ENCODE measurements around the gene DUT.
A peak's percentile ranks its signal among the peaks of the same experiment; 100 is the strongest.

DUT gene

DNA sequence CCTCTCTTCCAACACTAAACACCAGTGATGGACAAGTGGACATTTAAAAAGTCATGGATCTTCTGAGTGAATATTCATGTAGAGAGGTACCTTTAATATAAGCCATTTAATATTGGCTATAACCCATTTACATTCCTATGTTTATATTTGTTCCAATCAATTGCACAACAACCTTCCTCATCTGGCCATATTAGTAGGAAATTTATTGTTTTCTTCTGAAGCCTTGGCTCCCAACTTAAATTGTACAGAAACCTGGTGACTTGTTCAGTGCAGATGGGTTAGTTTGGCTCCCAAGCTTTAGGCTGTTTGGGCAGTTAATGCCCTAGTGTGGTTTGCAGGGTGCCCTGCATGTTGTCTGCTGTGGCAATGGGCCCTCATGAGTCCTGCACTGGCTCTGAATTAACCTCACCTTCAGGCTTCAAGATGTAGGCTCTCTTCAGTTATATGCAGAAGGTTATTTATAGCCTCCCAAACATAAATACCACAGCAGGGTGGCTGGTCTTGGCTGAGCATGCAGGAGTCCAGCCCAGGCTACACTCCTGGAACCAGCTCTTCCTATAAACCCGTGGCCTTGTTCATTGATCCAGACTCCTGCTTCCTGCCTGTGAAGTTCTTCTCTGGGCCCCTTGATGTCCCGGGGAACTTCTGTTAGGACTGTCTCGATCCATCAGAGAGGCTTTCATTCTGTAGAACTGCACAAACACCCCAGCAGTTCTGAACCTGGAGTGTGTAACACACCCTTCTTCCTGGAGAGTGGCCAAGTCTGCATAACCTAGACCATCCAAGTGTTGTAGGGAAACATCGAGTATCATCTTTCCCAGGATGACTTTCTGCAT is 57.0 kb downstream of the DUT start:
- Histone ChIP-seq H3K4me1 (ENCODE audit: insufficient read depth, poor library complexity, severe bottlenecking) (peaks cover 11% of the 10 kb centered on the region), H3K27me3 (ENCODE audit: insufficient read depth, poor library complexity, severe bottlenecking) (no peaks in the 10 kb centered on the region), H3K27ac (ENCODE audit: poor library complexity, severe bottlenecking) (no peak overlapping the region), H3K9me3 (ENCODE audit: severe bottlenecking) (no peaks in the 10 kb centered on the region), H3K4me3 (ENCODE audit: severe bottlenecking) (no peak overlapping the region), H3K36me3 (ENCODE audit: low read depth) (no peaks in the 10 kb centered on the region)
- DNase-seq (ENCODE audit: low spot score) (no peak), ATAC-seq (ENCODE audit: low read depth) (peak; percentile 11; the same call in 1 of the 3 replicates)
- TF ChIP-seq, protein P1, sequence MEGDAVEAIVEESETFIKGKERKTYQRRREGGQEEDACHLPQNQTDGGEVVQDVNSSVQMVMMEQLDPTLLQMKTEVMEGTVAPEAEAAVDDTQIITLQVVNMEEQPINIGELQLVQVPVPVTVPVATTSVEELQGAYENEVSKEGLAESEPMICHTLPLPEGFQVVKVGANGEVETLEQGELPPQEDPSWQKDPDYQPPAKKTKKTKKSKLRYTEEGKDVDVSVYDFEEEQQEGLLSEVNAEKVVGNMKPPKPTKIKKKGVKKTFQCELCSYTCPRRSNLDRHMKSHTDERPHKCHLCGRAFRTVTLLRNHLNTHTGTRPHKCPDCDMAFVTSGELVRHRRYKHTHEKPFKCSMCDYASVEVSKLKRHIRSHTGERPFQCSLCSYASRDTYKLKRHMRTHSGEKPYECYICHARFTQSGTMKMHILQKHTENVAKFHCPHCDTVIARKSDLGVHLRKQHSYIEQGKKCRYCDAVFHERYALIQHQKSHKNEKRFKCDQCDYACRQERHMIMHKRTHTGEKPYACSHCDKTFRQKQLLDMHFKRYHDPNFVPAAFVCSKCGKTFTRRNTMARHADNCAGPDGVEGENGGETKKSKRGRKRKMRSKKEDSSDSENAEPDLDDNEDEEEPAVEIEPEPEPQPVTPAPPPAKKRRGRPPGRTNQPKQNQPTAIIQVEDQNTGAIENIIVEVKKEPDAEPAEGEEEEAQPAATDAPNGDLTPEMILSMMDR (IDR thresholded peaks at IDR 0.05; ENCODE audit: poor library complexity, severe bottlenecking): no peak

DNA sequence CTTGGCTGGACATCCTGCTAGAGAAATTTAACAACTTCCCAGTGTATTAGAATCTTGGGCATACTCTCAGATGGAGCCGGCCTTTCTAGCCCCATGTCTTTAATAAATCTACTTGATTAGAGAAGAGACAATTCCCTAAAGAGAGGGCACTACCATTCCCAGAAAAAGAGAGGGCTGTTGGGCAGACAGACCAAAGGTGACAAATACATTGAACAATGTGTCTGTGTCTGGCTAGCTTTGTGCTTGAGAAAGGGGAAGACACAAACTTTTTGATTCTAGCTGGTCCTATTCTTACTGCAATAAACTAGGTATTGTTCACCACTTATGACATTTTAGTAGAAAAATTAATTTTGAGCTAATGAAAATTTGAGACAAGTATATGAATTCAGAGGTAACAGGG is 57.7 kb downstream of the DUT start:
- Histone ChIP-seq H3K27me3 (ENCODE audit: insufficient read depth, poor library complexity, severe bottlenecking) (no peaks in the 10 kb centered on the region), H3K4me1 (ENCODE audit: insufficient read depth, poor library complexity, severe bottlenecking) (peaks cover 11% of the 10 kb centered on the region), H3K9me3 (ENCODE audit: severe bottlenecking) (no peaks in the 10 kb centered on the region), H3K27ac (ENCODE audit: poor library complexity, severe bottlenecking) (no peak overlapping the region), H3K36me3 (ENCODE audit: low read depth) (no peaks in the 10 kb centered on the region), H3K4me3 (ENCODE audit: severe bottlenecking) (no peak overlapping the region)
- DNase-seq (ENCODE audit: low spot score) (no peak), ATAC-seq (ENCODE audit: low read depth) (no peak)
- TF ChIP-seq, protein P1 (IDR thresholded peaks at IDR 0.05; ENCODE audit: poor library complexity, severe bottlenecking): no peak

DNA sequence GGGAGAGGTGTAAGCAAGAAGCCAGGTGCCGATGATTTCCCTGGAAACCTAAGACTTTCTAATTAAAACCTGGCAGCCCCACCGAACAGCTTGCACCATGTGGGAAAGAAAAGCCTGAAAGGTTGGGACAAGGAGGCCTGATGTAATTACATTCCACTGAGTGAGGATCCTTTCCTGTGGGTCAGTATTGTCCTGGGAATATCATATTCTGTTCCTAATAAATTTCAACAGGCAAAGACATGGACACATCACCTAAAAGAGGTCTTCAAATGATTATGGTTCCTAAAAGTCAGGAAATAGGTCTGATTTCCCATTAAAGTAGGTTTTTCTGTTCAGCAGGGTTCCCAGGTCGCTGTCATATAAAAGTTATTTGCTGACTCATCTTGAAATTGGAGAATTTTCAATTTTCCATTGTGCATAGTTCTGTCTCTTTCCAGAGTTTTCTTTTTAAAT is 58.5 kb downstream of the DUT start:
- Histone ChIP-seq H3K27ac (ENCODE audit: poor library complexity, severe bottlenecking) (peak overlapping the region; percentile 8), H3K9me3 (ENCODE audit: severe bottlenecking) (no peaks in the 10 kb centered on the region), H3K4me3 (ENCODE audit: severe bottlenecking) (no peak overlapping the region), H3K4me1 (ENCODE audit: insufficient read depth, poor library complexity, severe bottlenecking) (peaks cover 11% of the 10 kb centered on the region), H3K36me3 (ENCODE audit: low read depth) (no peaks in the 10 kb centered on the region), H3K27me3 (ENCODE audit: insufficient read depth, poor library complexity, severe bottlenecking) (no peaks in the 10 kb centered on the region)
- TF ChIP-seq, protein P1 (IDR thresholded peaks at IDR 0.05; ENCODE audit: poor library complexity, severe bottlenecking): no peak
- no peak for DNase-seq (ENCODE audit: low spot score)
- peak; percentile 47; the same call in 2 of the 3 replicates for ATAC-seq (ENCODE audit: low read depth)

DNA sequence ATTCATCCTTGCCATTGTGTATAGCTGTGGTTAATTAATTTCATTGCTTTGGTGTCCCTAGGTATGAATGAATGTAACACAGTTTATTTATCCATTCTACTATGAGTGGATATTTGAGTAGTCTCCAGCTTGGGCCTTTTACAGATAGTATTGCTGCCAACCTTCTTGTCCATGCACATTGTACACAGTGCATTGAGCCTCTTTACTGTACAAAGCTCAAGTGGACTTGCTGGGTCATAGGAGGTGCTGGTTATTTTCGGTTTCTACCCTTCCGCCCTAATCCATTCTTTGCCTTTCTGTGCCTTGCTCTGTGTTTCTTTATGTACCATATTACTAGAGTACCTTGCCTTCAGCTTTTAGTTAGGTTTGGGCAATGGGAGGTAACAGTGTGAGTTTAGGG is 60.7 kb downstream of the DUT start:
- TF ChIP-seq, protein P1 (IDR thresholded peaks at IDR 0.05; ENCODE audit: poor library complexity, severe bottlenecking): no peak
- Histone ChIP-seq H3K27me3 (ENCODE audit: insufficient read depth, poor library complexity, severe bottlenecking) (no peaks in the 10 kb centered on the region), H3K9me3 (ENCODE audit: severe bottlenecking) (no peaks in the 10 kb centered on the region), H3K27ac (ENCODE audit: poor library complexity, severe bottlenecking) (no peak overlapping the region), H3K4me1 (ENCODE audit: insufficient read depth, poor library complexity, severe bottlenecking) (peaks cover 11% of the 10 kb centered on the region), H3K36me3 (ENCODE audit: low read depth) (no peaks in the 10 kb centered on the region), H3K4me3 (ENCODE audit: severe bottlenecking) (no peak overlapping the region)
- DNase-seq (ENCODE audit: low spot score) (no peak), ATAC-seq (ENCODE audit: low read depth) (no peak)

DNA sequence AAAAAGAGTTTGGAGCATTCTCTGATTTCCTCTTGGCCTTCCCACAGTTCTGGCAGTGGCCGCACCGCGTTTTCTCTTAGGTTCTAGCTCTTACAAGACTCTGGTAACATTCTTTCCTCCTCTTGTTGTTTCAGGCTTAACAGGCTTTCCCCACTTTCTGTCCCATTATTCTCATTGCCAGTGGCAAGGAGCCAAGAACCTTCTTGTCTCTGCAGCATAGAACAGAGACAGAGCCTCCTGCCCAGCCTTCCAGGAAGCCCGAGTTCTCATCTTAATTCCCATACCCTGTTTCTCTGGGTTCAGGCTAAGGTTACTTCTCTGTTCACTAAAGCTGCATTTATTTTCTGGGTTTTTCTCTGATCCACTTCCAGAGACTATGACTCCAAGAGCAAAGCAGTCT is 61.1 kb downstream of the DUT start:
- ATAC-seq (ENCODE audit: low read depth): no peak
- no peaks in the 10 kb centered on the region for H3K9me3 ChIP-seq (ENCODE audit: severe bottlenecking)

More for the DNA sequence above, 61.1 kb downstream of the DUT start:
- Histone ChIP-seq H3K4me3 (ENCODE audit: severe bottlenecking) (no peak overlapping the region), H3K4me1 (ENCODE audit: insufficient read depth, poor library complexity, severe bottlenecking) (peaks cover 11% of the 10 kb centered on the region), H3K27me3 (ENCODE audit: insufficient read depth, poor library complexity, severe bottlenecking) (no peaks in the 10 kb centered on the region), H3K36me3 (ENCODE audit: low read depth) (no peaks in the 10 kb centered on the region), H3K27ac (ENCODE audit: poor library complexity, severe bottlenecking) (no peak overlapping the region)
- no peak for DNase-seq (ENCODE audit: low spot score)
- TF ChIP-seq, protein P1 (IDR thresholded peaks at IDR 0.05; ENCODE audit: poor library complexity, severe bottlenecking): no peak
